GM18508 (cell line): ENCODE data around the gene NEURL3.
"Not testable (repeated sequence)": the region's sequence is repeated elsewhere in the genome, so short reads cannot be mapped to it uniquely, and the experiment has no call there.

Experiments used
- ATAC-seq: cut with Tn5 transposase; IDR thresholded peaks from one replicate; pipeline ENCODE4 v1.9.1; 2021; ENCODE audit warnings: moderate number of reproducible peaks; ENCODE audit not compliant: insufficient read depth, unreplicated experiment

Gene NEURL3

DNA sequence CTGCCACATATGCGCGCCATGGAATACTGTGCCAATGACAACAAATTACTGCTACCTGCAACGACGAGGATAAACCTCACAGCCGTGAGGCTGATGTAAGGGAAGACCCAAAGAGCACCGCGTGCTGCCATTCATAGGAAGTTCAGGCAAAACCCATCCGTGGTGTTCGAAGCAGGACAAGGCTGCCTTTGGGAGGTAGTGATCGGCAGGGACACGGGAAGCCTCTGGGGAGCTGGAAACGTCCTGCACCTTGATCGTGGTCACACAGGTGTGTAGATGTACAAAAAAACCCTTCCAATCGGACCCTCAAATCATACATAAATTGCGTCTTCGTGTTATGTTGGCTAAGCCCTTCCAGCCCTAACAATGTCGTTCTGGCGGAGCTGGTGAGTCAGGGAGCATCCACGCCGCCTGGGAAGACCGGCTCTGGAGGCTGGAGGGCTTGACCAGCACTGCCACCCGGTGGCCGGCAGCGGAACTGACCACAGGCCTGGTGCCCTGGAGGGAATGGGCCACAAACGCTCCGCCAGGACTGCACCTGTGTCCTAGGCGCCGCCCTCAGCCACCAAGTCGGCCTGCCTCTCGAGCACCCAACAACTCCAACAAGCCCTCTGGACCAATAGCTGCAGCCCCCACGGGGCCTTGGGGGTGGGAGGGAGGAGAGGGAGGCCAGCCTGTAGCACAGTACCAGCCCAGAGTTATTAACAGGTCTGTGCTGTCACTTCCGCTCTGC is 4.1 kb upstream of the NEURL3 start:
- ATAC-seq = no peak

DNA sequence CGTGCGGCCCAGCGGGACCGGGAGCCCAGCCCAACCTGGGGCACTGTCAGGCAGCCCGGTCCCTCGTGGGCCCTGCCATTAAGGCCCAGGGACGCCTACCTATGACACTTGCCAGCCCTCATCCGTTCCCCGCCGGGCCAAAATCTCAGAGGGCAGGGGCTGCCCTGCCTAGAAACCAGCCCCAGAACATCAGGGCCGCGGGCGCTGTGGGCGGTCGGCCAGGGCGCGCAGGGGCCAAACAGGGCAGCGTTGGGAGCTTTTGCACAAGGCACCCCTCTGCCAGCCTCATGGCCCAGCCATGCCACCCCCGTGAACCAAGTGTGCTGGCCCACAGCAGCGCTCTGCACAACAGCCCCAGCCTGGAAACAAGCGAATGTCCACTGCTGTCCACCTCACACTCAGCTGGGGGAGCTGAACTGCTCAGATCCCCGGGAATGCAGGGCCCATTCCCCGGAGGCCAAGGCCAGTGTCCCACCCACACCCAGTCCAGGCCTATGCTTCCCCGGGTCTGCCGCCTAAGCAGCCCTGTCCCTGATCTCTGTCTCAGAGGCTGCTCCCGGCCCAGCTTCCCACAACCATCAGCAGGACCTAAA is 3.5 kb upstream of the NEURL3 start:
- no peak for ATAC-seq

DNA sequence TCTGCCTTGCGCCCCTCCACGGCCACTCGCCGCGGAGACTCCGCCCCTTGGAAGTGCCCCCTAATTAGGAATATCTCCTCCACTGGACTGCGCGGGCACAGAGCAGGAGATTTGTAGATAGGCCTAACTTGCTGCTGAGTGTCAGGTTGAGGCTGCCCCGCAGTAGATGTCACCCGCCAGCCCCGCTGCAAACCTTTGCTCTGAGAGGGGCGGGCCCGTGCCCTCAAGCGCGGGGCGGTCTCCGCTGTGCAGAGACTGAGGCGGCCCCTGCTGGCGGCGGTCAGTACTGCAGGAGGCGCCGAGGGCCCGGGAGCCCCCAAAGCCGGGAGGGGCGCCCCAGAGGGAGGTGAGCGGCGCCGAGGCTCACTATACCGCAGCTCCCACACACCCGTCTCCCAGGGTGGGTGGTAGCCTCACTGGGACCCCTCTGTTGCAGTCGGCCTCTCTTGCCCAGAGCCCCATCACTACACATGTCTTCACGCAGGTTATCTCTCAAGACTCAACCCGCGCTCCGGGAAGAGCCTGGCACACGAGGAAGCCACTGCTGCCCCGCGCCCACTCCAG is 2.9 kb upstream of the NEURL3 start:
- ATAC-seq = no peak

GRCh38 chr2:96506907-96507240 is 1.7 kb upstream of the NEURL3 start:
- ATAC-seq = no peak

DNA sequence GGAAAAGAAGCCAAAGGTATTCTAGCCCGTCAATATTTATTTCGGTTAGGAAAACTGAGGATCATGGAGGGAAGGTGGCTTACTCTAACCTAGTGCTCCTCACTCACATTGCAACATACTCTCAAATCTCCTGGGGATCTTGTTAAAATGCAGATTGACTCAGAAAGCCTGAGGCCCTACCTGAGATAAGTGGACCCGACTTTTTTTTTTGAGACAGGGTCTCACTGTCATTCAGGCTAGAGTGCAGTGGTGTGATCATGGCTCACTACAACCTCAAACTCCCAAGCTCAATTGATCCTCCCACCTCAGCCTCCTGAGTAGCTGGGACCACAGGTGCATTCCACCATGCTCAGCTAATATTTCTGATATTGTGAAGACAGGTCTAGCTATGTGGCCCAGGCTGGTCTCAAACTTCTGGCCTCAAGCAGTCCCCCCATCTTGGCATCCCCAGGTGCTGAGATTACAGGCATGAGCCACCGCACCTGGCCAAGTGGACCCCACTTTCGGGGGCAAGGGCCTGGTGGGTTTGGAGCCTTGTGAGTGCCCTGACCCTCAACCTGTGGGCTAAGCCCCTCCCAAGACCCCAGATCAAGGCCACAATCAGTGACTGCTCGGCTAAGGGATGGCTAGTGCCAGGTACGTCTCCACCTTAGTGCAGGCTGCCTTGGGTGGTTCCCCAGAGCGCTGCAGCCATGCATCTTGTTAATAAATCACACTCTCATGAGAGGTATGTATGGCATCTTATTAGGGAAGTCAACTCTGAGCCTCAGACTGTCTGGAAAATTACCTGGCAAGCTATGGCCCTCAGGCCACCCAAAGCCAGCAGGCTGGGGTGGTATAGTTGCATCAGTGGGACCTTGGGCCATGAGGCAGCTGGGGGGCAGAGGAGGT is 1.1 kb upstream of the NEURL3 start:
- ATAC-seq = no peak

DNA sequence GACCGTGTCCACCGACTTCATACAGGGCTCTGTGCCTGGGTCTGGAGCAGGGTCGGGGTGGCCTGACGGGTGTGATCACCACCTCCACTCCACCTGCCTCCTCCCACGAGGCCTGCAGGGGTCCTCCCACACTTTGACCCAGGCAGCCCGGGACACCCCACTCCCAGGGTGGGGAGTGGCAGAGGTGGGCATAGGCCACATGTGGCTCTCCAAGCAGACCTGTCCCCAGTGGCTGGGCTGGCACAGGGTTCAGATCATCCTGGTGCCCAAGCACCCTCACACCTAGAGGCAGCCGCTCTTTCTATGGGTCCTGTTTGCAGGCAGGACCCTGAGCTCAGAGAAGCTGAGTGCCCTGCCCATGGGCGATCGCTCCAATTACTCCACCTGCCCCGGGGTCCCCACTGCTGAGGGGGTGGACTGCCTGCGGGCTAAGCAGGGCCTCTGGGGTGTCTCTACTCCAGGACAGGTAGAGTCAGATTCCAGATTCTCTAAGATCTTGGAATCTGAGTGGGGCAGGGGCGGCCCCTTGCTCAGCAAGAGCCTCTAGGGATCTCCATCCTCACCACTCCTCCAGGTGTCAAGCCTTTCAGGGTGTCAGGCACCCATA is 1.4 kb downstream of the NEURL3 start:
- ATAC-seq = no peak

GRCh38 chr2:96502891-96503636 is 2.1 kb downstream of the NEURL3 start:
- ATAC-seq = no peak

DNA sequence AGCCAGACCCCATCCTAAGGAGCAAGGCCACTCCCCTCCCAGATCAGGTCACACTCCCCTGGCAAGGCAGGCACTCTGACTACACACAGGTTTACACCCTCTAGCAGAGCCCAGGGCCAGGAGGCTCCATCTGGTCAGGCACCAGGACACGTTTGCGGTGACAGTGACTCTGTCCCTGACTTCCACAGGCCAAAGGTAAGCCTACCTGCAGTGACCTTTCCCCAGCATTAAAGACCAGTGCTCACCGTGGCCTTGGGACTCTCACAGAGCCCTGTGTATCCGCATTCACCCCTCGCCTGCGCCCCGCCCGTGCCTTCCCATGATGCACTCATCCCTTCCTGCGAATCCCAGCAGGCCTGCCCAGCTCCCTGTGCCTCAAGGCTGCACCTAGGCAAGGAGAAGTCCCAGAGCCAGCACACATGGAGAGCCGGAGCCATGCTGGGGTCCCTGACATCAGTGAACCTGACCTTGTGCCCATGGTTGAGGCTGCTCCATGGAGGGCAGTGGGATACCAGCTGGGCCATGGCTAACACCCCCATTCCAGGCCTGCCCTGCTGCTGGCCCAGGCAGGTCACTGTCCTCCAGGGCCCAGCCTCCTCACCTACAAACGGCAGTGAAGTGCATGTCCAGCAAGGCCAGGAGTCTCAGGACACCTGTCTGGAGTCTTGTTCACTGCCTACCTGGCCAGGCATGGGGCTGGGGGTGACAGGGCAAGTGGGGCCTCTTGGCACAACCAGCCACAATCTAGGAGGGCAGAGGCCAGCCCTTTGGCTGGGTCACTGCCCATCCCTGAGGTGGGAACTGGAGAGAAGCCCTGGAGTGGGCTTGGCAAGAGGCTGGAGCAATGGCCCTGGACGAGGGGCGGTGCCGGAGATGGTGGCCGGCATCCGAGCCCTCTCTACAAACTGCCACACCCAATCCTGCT is 3.0 kb downstream of the NEURL3 start:
- no peak for ATAC-seq

DNA sequence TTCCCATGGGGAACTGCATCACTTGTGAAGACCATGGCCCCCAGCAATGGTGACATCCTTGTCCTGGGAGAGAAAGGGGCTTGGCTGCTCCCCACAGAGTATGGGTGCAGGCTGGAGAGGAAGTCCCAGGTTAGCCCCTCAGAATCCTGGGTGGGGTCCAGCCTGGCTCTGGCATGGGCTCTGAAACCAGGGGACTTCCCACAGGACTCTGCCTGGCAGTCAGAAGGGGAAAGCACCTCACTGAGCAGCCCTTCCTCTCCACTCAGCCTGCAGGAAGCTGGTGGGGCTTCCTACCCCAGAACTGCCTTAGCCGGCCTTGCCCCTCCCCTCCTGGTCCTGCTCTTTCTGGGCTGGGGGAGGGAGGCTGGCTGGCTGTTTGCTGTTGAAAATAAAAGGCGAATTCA is 3.7 kb downstream of the NEURL3 start:
- ATAC-seq = no peak

GRCh38 chr2:96500385-96501066 is 4.6 kb downstream of the NEURL3 start:
- ATAC-seq = no peak

- no peak for ATAC-seq
These were observed 5.8 kb downstream of the NEURL3 start for GRCh38 chr2:96499061-96499960.

GRCh38 chr2:96498611-96499010 is 6.5 kb downstream of the NEURL3 start:
- not testable (repeated sequence) for ATAC-seq

DNA sequence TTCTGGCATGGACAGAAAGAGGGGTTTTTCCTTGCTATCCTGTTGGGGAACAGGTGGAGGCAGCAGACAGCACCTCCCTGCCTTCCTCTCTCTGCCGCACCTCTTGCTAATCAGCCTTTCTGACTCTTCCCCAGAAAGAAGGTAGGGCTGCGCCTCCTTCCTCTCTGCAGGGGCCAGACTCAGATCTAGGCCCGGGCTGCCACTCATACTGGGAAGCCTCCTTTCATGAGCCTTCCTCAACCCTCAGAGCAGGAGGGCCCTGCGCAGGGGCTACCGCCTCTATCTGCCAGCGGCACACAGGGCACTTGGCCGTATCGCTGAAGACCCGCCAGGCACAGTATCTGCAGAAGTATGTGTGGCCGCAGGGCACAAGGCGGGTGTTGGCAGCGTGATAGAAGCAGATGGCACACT is 7.1 kb downstream of the NEURL3 start:
- ATAC-seq = no peak

GRCh38 chr2:96495982-96496629 is 9.1 kb downstream of the NEURL3 start:
- ATAC-seq = no peak

GRCh38 chr2:96494188-96494587 is 11.0 kb downstream of the NEURL3 start:
- no peak for ATAC-seq

GRCh38 chr2:96493072-96493471 is 12.1 kb downstream of the NEURL3 start:
- ATAC-seq = no peak
